GM12801 (cell line): ENCODE data around the gene KAT2A.

Source experiments
- CTCF ChIP-seq: IDR thresholded peaks from one replicate; pipeline ENCODE4 v1.5.1; 2011; ENCODE audit warnings: control low read depth; ENCODE audit not compliant: insufficient read length; ENCODE audit errors: extremely low read depth

KAT2A gene

GRCh38 chr17:42103221-42103954 lies 17.8 kb downstream of the KAT2A start:
- TF ChIP-seq CTCF, result no peak

GRCh38 chr17:42101513-42102292 lies 19.5 kb downstream of the KAT2A start:
- no peak for TF ChIP-seq CTCF

GRCh38 chr17:42098730-42099399 lies 22.3 kb downstream of the KAT2A start:
- TF ChIP-seq CTCF, result no peak

DNA sequence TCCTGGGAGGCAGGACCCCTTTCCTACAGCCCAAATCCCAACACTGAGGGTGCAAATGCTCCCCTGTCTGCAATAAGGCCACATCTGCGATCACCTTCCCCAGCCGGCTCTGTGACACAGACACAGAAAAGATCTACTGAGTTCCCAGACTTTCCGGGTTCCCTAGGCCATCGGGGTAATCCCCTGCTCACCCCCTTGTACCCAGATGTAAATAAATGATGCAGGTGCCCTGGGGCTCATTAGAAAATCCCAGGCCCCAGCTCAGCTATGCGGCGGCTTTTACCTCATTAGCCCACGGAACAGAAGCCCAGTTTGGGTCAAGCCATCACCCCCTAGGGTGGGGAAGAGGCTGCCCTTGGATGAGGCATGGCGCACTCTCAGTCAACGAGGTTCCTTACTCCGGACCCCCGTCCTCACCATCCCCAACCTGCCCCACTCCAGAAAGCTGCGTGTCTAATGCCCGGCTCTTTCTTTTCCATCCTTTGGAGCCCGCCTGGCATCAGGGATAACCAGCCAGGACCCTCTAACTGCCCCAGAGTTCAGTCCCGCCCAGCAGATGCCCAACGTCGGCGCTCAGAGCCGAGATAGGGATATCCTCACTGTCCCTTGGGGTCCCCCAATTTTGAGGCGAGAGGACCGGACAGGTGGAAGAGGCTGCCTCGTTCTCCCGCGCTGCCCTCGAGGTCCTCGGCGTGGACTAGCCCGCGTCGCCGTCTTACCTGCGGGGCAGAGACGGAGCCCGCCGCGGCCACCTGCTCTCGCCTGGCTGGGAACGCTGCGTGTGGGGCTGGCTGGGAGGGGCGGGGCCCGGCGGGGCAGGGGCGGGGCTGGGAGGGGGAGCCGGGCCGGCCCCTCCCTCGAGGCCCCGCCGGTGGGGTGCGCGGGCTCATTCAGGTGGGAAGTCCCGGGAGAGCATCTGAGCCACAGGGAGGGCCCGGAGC lies 23.2 kb downstream of the KAT2A start, which contains the start of gene ZNF385C:
ZNF385C (minus strand) TSS at position 783 of the 941 bp plus-strand sequence. CDS start 35,417 bp downstream, outside the sequence.
- no peak for TF ChIP-seq CTCF

DNA sequence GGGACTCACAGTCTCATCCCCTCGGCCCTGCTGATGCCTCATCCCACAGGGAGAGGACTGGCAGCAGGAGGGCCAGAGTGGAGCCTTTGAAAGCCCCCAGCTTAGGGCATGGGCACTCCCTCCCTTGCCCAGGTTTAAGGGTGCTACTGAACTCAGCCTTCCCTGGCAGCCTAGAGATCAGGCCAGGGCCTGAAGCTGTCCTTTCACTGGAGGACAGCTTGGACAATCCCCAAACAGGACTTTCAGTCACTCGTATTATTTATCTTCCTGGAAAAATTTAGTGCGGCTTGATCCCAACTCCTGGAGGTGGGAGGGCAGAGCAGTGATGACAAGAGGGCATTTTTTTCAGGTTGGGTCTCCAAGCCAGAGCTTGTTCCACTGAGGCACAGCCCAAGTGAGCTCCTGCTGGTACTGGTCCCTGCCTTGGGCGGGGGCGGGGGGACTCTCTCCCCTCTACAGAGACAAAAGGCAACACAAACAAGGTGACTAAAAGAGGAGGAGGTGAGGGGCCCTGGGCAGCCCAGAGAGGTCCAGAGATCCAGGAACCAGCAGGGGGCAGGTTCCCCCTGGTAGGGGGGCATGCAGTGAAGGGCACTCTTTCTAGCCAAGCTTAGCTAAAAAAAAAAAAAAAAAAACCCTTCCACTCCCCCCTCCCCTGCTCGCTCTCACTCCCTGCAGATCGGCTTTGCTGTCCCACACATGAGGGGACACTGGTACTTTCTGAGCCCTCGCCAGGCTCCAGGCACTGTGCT lies 24.6 kb downstream of the KAT2A start:
- TF ChIP-seq CTCF, result no peak

DNA sequence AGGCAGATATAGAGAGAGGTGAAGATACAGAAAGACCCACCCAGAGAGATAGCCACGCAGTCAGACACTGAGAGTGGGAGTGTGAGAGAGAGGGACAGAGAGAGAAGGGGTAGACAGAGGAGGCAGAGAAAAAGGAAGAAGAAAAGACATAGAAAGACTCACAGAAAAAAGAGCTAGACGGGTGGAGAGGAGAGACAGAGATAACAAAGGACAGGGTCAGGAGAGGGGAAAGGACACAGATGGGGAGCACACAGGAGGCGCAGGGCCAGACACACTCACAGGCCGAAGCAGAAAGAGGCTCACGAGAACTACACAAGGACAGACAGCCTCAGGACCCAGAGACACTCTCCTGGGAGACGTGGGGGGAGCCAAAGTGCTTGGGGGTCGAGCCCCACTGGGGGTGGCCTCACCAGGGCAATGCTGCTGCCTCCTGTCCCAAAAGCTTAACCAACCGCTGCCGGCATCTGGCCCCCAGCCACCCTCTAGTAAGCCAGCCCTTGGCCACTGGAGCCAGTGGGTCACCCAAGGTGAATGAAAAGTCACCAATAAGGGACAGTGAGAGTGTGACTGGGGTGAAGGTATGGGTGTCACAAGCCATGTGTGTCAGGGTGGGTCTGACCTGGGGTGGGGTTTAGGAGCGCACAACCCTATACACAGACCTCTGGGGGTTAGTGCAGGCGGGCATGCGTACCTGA lies 26.6 kb downstream of the KAT2A start:
- TF ChIP-seq CTCF, result no peak
